Measurements from ENCODE around the gene NSMCE3.
"Not testable (repeated sequence)": the region's sequence is repeated elsewhere in the genome, so short reads cannot be mapped to it uniquely, and the experiment has no call there.

NSMCE3 gene

DNA sequence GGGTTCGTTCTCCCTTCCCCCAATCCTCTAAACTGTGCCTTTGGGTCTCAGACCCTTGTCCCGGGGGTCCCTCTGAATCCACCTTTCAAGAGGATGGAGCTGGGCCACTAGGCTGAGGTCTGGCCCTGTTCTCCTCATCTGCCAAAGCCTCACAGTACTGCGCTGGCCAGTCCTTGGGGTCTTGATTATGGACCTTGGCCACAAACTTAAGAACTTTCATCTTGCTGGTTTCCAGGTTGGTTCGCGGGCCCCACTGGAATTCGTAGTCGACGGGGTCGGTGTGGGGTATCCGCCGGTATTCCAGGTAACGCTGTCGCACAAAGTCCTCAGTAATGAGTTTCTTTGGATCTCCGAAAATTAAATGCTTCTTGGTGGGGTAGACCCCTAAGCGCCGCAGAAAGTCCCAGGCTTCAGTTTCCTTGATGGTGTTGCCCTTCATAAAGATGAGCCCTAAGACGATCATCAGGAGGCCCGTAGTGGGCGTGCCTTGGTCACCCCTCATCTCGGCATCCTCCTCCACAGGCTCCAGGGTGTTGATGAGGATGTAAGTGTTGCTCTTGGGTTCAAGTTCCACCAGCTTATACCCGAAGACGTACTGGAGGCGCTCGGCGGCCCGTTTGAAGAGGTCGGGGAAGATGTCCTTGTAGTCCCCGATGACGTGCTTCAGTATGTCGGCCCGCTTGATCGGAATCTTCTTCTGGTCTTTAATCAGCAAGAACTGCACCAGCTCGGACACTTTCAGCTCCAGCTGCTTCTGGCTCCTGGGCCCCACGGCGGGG lies 727 bp downstream of the NSMCE3 start:
- no peak for FAIRE-seq

DNA sequence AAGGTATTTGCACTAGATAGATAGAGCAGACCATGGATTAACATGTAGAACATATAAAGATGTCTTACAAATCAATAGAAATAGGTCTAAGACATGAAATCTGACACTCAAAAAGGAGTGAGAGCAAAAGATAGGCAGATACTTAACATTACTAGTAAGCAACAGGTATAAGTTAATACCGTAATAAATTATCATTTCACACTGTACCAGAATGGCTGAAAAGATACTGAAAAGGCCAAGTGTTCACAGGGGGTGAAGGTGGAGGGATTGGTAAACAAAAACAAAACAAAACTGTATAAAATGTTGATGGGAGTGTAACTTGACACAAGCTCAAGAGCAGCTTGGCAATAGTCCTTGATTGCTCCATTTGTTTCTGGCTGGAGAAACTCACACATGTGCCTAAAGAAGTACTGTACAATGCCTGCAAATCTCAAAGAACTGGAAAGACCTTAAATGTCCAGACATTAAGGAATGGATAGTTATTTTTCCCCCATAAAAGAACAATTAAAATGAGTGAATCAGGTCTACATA lies 3.5 kb downstream of the NSMCE3 start:
- no peak for FAIRE-seq

GRCh38 chr15:29263289-29263688 lies 6.3 kb downstream of the NSMCE3 start:
- no peak for FAIRE-seq

- no peak for FAIRE-seq
These were observed 6.9 kb downstream of the NSMCE3 start for GRCh38 chr15:29262738-29263137.

DNA sequence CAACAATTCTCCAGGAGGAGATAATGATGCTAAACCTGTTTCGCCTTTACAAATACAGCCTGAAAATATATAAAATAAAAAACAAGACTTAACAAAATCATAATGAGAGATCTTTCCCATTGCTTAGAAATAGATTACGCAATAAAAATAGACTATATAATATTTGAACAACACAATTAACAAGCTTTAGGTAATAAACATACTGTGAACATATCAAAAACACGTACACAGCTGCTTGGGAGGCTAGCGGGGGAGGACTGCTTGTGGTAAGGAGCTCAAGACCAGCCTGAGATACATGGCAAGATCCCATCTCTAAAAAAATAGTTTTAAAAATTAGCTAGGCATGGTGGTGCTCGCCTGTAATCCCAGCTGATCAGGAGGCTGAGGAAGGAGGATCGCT lies 8.7 kb downstream of the NSMCE3 start:
- no peak for FAIRE-seq

- FAIRE-seq: no peak
These were observed 10.4 kb downstream of the NSMCE3 start for GRCh38 chr15:29259233-29259632.

GRCh38 chr15:29252234-29252633 lies 17.4 kb downstream of the NSMCE3 start:
- FAIRE-seq: no peak

- no peak for FAIRE-seq
These were observed 25.1 kb downstream of the NSMCE3 start for GRCh38 chr15:29244544-29244943.

- FAIRE-seq: no peak
These were observed 25.5 kb downstream of the NSMCE3 start for GRCh38 chr15:29244123-29244522.

GRCh38 chr15:29242456-29243242 lies 27.0 kb downstream of the NSMCE3 start:
- no peak for FAIRE-seq

DNA sequence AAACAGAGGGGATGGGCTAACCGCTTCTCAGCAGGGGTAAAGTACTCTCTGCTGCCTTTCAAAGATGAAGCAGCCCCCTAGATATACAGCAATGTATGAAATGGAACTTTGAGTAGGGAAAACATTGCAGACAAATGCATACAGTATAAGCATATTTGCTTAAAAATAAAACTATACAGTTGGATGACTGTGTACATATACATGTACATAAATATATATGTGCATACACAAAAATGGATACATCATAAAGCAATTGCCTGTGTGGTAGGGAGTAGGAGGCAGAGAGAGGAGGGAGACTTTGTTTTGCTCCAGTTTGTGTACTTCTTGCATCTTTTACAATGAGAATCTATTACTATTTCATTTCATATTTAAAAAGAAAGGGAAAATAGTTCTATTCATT lies 28.4 kb downstream of the NSMCE3 start:
- no peak for FAIRE-seq

- FAIRE-seq: no peak
These were observed 30.2 kb downstream of the NSMCE3 start for GRCh38 chr15:29239395-29239794.

GRCh38 chr15:29233566-29233965 lies 36.1 kb downstream of the NSMCE3 start:
- no peak for FAIRE-seq

- FAIRE-seq: no peak
These were observed 43.0 kb downstream of the NSMCE3 start for GRCh38 chr15:29226436-29227208.

- no peak for FAIRE-seq
These were observed 43.9 kb downstream of the NSMCE3 start for GRCh38 chr15:29225534-29226234.

GRCh38 chr15:29224987-29225363 lies 44.6 kb downstream of the NSMCE3 start:
- not testable (repeated sequence) for FAIRE-seq

DNA sequence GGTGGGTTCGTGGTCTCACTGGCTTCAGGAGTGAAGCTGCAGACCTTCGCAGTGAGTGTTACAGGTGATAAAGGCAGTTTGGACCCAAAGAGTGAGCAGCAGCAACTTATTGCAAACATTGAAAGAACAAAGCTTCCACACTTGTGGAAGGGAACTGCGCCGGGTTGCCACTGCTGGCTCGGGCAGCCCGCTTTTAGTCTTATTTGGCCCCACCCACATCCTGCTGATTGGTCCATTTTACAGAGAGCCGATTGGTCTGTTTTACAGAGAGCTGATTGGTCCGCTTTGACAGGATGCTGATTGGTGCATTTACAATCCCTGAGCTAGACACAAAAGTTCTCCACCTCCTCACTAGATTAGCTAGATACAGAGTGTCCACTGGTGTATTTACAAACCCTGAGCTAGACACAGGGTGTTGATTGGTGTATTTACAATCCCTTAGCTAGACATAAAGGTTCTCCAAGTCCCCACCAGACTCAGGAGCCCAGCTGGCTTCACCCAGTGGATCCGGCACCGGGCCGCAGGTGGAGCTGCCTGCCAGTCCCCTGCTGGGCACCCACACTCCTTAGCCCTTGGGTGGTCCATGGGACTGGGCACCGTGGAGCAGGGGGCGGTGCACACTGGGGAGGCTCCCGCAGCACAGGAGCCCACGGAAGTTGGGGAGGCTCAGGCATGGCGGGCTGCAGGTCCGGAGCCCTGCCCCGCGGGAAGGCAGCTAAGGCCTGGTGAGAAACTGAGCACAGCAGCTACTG lies 45.2 kb downstream of the NSMCE3 start:
- not testable (repeated sequence) for FAIRE-seq

DNA sequence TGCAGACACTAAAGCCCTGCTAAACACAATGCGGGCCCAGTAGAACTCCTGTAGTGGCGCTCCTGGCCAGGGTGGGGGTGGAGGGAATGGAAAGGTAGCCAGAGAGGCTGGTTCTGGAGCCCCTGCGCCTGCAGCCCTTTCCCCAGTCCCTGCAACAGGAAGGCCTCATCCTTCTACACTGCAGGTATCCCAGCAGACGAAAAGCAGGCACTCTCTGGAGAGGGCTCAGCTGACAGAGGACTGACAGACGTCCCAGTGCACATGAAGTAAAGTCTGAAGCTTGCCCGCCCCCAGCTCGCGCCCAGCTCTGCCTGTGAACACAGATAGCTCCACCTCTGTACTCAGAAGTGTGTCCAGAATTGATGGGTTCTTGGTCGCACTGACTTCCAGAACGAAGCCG lies 46.0 kb downstream of the NSMCE3 start:
- FAIRE-seq: no peak

DNA sequence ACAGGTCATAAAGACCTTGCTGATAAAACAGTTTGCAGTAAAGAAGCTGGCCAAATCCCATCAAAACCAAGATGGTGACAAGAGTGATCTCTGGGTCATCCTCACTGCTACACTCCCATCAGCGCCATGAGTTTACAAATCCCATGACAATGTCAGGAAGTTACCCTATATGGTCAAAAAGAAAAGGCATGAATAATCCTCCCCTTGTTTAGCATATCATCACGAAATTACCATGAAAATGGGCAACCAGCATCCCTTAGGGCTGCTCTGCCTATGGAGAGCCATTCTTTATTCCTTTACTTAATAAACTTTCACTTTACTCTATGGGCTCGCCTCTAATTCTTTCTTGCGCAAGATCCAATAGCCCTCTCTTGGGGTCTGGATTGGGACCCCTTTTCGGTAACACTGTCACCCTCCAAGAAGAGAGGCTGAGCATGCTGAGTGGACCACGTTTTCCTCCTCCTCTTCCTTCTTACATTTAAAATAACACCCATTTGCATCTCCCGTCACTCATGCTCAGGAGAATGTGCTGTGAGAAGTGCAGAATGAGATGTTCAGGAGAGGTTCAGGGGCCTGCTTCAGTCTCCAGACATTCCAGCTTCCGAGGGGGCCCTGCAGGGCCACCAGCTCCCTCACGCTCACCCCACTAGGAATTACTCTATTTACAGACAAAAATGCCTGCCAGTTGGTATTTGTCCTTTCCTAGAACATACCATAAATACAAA lies 47.3 kb downstream of the NSMCE3 start:
- no peak for FAIRE-seq

GRCh38 chr15:29220852-29221251 lies 48.8 kb downstream of the NSMCE3 start:
- FAIRE-seq: no peak

- FAIRE-seq: no peak
These were observed 52.7 kb downstream of the NSMCE3 start for GRCh38 chr15:29216955-29217354.

Data from TTC549 (cell line).